NAMALWA (cell line): ENCODE data around the gene FNDC11.
"Not testable (repeated sequence)": the region's sequence is repeated elsewhere in the genome, so short reads cannot be mapped to it uniquely, and the experiment has no call there.

Experiments
- DNase-seq: peaks from one replicate; pipeline ENCODE4 v3.0.0-alpha.2; 2015; ENCODE audit warnings: low spot score

FNDC11 gene

GRCh38 chr20:63554361-63555278, 661 bp downstream of the FNDC11 start:
- DNase-seq: peak; percentile 43

- no peak for DNase-seq
These were observed 1.9 kb downstream of the FNDC11 start for GRCh38 chr20:63555661-63556381.

GRCh38 chr20:63556873-63557478, 3.0 kb downstream of the FNDC11 start:
- no peak for DNase-seq

- DNase-seq: no peak
These were observed 3.5 kb downstream of the FNDC11 start for GRCh38 chr20:63557481-63557891.

DNA sequence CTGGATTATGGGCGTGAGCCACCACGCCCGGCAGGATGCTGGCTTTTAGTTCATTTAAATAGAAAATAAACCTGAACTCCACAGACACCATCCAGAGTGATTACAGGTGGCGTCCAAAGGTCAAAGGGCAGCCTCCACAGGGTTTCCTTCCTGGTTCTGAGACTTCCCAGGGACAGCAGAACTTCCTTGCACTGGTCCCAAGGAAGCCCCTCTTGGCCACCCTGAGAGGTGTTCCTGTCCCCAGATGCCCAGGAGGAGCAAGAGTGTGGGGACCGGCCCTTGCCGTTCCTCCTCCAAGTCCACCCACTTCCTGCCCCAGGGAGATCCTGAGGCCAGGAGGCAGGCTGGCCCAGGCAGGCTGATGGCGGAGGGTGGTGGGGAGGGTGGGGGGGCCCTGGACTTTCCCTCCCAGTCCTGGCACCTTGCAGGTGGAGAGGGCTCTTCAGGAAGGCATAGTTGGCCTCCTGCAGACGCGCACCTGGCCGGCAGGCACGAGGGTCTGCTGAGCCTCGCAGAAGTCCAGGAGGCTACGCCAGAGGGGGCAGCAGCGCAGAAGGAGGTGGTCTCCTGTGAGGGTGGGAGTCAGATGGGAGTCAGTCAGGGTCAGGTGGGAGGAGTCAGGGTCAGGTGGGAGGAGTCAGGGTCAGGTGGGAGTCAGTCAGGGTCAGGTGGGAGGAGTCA, 5.0 kb downstream of the FNDC11 start:
- no peak for DNase-seq

DNA sequence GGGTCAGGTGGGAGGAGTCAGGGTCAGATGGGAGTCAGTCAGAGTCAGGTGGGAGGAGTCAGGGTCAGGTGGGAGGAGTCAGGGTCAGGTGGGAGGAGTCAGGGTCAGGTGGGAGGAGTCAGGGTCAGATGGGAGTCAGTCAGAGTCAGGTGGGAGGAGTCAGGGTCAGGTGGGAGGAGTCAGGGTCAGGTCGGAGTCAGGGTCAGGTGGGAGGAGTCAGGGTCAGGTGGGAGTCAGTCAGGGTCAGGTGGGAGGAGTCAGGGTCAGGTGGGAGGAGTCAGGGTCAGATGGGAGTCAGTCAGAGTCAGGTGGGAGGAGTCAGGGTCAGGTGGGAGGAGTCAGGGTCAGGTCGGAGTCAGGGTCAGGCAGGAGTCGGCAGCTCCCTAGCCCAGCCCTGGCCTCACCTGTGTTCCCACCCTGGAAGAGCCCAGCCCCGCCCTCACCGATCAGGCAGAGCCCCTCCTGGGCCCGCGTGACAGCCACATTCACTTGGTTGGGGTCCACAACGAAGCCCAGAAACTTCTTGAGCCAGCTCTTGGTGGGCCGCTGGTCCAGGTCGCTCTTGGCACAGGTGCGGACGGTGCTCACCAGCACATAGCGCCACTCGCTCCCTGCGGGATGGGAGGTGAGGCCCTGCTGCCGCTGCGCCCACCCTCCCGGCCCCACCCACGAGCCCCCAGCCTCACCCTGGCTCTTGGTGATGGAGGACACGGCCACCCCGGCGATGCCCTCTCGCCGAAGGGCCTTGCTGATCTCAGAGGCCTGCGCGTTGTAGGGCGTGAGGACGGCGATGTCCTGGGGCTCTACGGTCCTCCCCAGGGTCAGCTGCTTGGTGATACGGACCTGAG, 5.8 kb downstream of the FNDC11 start:
- DNase-seq: not testable (repeated sequence)

DNA sequence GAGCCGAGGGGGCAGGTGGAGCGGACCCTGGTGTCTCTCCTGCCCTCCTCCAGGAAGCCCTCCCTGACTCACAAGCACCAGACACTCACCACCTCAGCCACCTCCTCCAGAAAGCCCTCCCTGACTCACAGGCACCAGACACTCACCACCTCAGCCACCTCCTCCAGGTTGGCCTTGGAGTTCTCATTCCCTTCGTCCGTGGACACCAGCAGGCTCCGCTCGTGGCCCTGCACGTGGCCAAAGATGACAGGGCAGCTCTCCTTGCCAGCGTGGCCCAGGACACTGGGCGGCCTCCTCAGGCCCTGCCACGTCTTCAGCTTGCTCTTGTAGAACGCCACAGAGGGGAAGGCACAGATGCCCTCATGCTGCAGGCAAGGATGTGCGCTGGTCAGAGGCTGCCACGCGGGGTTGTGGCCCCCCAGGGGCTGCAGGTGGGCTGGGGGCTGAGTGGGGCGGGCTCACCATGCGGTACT, 6.4 kb downstream of the FNDC11 start:
- DNase-seq: no peak

DNA sequence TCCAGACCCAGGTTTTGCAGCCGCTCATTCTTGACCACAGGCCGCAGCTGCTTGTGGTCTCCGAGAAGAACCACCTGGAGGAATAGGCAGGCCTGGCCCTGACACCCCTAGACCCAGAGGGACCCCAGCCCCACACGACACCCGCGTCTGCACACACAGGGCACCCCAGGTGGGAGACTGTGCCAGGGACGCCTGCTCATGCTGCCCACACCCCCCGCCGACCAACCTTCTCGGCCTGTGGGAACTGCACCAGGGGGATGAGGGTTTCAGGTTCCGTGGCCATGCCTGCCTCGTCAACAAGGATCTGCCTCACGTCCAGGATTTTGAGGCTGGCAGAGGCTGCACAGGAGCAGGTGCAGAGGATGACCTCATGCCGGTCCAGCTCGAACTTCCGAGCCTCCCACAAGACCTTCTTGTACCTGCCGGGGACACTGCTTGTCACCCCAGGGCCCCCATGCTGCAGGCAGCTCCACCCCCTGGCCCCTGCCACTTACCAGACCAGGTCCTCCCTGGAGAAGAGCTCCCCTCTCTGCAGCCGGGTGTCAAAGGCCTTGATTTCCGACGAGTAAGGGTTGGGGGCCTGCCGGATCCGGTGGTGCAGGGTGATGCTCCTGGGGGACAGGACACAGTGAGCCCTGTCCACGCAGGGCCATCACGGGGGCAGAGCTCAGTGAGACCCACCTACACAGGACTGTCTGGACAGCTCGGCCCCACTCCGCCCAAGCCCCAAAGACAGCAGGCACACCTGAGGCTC, 7.1 kb downstream of the FNDC11 start:
- DNase-seq: no peak

DNA sequence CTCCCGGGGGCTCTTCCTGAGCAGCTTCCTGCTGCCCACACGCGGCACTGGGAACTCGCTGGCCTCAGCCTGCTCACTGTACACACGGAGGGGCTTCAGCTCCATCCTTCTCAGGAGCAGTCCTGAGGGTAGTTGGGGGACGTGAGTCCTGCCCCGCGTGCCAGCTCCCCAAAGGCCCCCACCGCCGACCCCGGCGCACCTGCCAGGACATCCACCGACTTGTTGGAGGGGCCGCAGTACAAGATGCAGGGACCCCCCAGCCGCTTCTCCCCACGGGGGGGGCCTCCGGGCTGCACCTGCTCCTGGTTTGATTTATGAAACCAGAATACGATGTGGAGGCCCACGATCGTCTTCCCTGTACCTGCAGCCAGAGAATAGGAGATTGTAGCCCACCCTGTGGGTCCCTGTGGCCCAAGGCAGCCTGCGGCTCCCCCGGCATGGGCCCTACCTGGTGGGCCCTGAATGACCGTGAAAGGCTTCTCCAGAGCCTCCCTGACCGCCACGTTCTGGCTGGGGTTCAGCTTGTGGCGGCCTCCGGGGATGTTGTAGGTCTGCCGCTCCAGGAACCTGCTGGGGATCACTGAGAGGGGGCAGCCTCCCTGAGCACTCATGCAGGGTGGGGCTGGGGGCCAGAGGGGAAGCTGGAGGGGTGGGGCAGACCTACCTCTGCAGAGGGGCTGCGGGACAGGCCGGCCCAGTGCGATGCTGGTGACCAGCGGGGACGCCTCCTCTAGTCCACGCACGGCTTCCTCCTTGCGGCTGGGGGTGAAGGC, 7.9 kb downstream of the FNDC11 start:
- no peak for DNase-seq

DNA sequence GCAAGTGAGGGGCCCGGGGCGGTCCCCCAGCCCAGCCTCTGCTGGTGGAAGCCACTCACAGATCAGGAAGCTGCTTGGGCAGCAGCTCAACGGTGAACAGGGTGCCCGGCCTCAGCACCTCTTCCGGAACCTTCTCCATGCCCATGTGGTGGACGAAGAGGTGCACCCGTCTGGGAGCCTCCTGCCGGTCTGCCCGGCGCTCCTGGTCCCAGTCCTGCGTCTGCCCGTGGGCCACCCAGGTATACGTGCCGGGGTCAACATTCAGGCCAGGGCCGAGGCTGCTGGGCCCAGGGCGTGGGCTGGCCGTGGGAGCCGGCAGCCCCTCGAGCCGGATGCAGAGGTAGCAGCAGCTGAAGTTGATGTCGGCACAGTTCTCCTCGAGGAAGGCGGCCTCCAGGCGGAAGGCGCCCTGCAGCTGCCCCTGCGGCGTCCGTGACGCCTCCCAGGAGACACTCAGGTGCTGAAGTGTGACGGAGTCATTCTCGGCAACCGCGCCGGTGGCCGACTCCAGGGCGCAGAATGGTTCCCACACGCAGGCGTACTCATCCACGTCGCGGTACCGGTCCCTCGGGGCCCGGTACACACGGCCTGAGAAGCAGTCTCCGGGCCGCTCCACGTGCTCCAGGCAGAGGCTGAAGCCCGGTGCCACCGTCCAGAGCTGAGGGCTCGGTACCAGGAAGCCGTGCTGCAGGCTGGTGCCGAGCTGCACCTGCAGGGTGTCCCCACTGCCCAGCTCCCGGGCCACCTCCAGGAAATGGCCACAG, 8.7 kb downstream of the FNDC11 start:
- no peak for DNase-seq

- no peak for DNase-seq
These were observed 9.4 kb downstream of the FNDC11 start for GRCh38 chr20:63563225-63563935.

- DNase-seq: no peak
These were observed 10.3 kb downstream of the FNDC11 start for GRCh38 chr20:63564036-63564810.

DNA sequence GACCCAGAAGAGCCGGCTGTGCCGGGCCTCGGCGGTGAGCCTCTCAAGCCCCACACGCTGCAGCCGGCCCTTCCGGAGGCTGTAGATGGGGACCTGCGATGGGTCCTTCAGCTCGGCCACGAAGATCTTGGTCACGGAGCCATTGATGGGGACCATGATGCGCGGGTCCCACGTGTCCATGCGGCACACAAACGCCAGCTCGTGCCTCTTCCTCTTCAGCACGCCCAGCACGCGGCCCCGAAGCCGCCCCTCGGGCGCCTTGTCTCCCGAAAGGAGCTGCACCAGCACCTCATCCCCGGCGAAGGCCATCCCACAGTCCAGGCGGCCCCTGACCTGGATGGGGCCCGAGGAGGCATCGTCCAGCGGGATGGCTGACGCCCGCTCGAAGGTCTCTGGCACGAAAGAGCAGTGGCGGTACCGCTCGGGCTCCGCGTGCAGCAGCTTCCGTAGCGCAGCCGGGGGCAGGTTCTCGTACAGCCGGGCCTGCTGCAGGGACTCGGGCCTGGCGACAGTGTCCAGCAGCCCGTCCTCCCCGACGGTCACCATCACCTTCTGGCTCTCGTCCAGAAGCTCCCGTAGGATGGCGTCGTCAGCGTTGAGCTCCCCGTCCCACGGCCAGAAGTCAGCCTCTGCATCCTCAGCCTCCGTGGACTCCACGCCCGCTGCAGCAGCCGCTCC, 11.2 kb downstream of the FNDC11 start:
- DNase-seq: no peak

GRCh38 chr20:63565699-63566335, 11.9 kb downstream of the FNDC11 start:
- DNase-seq: no peak

DNA sequence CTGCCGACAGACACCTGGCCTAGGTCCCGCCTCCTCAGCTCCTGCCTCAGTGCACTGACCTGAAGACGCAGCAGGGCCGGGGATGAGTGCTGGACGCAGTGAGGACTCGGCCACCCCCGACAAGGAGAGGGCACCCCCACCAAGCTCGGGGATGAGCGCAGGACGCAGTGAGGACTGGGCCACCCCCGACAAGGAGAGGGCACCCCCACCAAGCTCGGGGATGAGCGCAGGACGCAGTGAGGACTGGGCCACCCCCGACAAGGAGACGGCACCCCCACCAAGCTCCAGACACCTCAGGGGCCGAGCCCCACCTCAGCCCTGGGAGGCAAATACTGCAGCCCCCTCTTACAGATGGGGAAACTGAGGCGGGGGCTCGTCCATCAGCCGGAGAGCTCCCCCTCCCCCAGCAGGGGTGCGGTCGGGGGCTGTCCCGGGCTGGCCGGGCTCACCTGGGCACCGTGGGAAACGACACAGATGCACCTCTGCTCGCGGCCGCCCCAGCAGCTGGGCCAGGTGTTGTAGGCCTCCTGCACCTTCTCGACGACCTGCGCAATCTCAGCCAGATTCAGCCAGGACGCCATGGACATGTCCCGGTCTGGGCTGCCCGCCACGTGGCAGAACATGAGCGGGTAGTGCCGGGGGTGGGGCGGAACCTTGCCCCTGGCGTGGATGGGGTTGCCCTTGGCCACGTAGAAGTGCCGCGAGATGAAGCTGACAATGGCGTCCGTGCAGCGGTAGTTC, 12.6 kb downstream of the FNDC11 start:
- no peak for DNase-seq

DNA sequence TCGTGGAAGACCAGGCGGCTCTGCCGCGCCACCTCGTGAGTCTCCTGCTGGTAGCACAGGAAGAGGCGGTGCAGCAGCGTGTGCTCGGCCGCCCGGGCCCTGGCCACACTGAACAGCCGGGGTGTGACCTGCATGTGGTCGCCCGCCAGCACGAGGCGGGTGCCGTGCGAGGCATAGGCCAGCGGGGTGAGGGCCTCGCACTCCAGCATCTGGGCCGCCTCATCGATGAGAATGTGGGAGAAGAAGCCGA, 13.1 kb downstream of the FNDC11 start:
- DNase-seq: no peak
